HG02588 (cell line): Measurements from ENCODE around the gene RHBDL1.
"Not testable (repeated sequence)": the region's sequence is repeated elsewhere in the genome, so short reads cannot be mapped to it uniquely, and the experiment has no call there.

Source experiments
- ATAC-seq: cut with Tn5 transposase; IDR thresholded peaks from one replicate; pipeline ENCODE4 v1.9.1; 2021; ENCODE audit warnings: mild to moderate bottlenecking, moderate library complexity; ENCODE audit not compliant: unreplicated experiment

The RHBDL1 gene

GRCh38 chr16:704047-704446, 28.6 kb downstream of the RHBDL1 start:
- ATAC-seq = no peak

- no peak for ATAC-seq
Measured at GRCh38 chr16:704552-705380, 29.3 kb downstream of the RHBDL1 start.

GRCh38 chr16:705431-706188, 30.1 kb downstream of the RHBDL1 start, which contains the start of gene FBXL16:
Gene FBXL16 (minus strand): TSS chr16:705801. CDS start chr16:697405, 8,396 bp downstream.
- no peak for ATAC-seq

GRCh38 chr16:706189-707061, 31.0 kb downstream of the RHBDL1 start:
- ATAC-seq = no peak

- ATAC-seq = no peak
Measured at GRCh38 chr16:707062-707538, 31.6 kb downstream of the RHBDL1 start.

GRCh38 chr16:708019-708418, 32.5 kb downstream of the RHBDL1 start:
- ATAC-seq = no peak

- ATAC-seq = no peak
Measured at GRCh38 chr16:708959-709358, 33.5 kb downstream of the RHBDL1 start.

- ATAC-seq = no peak
Measured at GRCh38 chr16:709566-710499, 34.4 kb downstream of the RHBDL1 start.

- no peak for ATAC-seq
Measured at GRCh38 chr16:710500-711075, 35.1 kb downstream of the RHBDL1 start.

- no peak for ATAC-seq
Measured at GRCh38 chr16:711084-711483, 35.6 kb downstream of the RHBDL1 start.

GRCh38 chr16:711548-712320, 36.3 kb downstream of the RHBDL1 start:
- ATAC-seq = no peak

- not testable (repeated sequence) for ATAC-seq
Measured at GRCh38 chr16:712740-713250, 37.3 kb downstream of the RHBDL1 start.

GRCh38 chr16:714079-714478, 38.6 kb downstream of the RHBDL1 start:
- no peak for ATAC-seq

- peak; percentile 71 for ATAC-seq
Measured at GRCh38 chr16:714558-715476, 39.3 kb downstream of the RHBDL1 start, which contains the start of gene METRN. Gene METRN (plus strand): TSS chr16:715118. CDS start chr16:715290, 172 bp downstream.

- ATAC-seq = no peak
Measured at GRCh38 chr16:715477-716199, 40.2 kb downstream of the RHBDL1 start.

GRCh38 chr16:716200-716568, 40.7 kb downstream of the RHBDL1 start:
- no peak for ATAC-seq
